NT2/D1 (cell line): ENCODE results near the gene STRIP2.
"Not testable (repeated sequence)": the region's sequence is repeated elsewhere in the genome, so short reads cannot be mapped to it uniquely, and the experiment has no call there.

Experiments used
- SUZ12 ChIP-seq: IDR thresholded peaks from 2 replicates; pipeline ENCODE4 v1.6.1; 2011; ENCODE audit not compliant: insufficient read length, insufficient read depth; ENCODE audit errors: extremely low read depth
- YY1 ChIP-seq: IDR thresholded peaks from 2 replicates; pipeline ENCODE4 v1.6.1; 2011; ENCODE audit not compliant: insufficient read length, insufficient read depth
- ZNF274 ChIP-seq: IDR thresholded peaks from 2 replicates; pipeline ENCODE4 v1.6.1; 2011; ENCODE audit warnings: mild to moderate bottlenecking, low read depth, low read length

DNA sequence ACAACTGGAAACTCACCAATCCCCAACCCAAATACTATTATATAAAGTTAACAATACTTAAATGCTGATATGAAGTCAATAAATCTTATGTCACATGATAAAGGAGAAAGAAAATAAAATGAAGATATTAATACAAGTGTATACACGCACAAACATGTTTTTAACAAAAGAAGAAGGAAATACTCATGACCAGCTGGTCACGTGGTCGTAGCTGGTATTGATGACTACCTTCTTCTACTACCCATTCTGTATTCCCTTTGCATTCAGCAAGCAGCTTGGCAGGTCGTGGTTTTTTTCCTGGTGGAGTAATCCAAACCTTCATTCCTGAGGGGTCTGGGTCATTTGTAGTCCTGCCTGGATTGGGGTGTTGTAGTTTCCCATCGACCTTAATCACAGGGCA is 10.5 kb downstream of the STRIP2 start:
- TF ChIP-seq YY1, ZNF274, SUZ12: not testable (repeated sequence)
